K562 (cell line): ENCODE data around the gene TGFBR2.

Experiments used
- EP300 ChIP-seq: IDR thresholded peaks from 2 replicates; pipeline ENCODE4 v1.6.1; 2012; ENCODE audit warnings: low read length, improper control_type of control experiment
- HLTF ChIP-seq: fragments of 450-650 bp; IDR thresholded peaks from 2 replicates; pipeline ENCODE4 v1.6.1; 2016
- ILK ChIP-seq: fragments of 450-650 bp; IDR thresholded peaks from 2 replicates; pipeline ENCODE4 v1.6.1; 2016; ENCODE audit warnings: missing genetic modification characterization, low read depth, mild to moderate bottlenecking, missing compliant biosample characterization, moderate library complexity, borderline replicate concordance
- SFPQ ChIP-seq: fragments of 200-400 bp; formaldehyde crosslinking; IDR thresholded peaks from 2 replicates; pipeline ENCODE4 v1.6.1; 2017; ENCODE audit warnings: mild to moderate bottlenecking, low read depth, low read length, moderate library complexity
- ZBTB12 ChIP-seq: fragments of 250-450 bp; sonication (Bioruptor Pico); IDR thresholded peaks from 2 replicates; pipeline ENCODE4 v1.4.0; 2020
- ZNF830 ChIP-seq: fragments of 250-450 bp; sonication (Bioruptor Pico); IDR thresholded peaks from 2 replicates; pipeline ENCODE4 v1.5.0; 2021; ENCODE audit warnings: mild to moderate bottlenecking

- TF ChIP-seq ZBTB12 = no peak
- TF ChIP-seq EP300 = no peak
- TF ChIP-seq ZNF830 = no peak
- TF ChIP-seq ILK (tag) = no peak
- no peak for TF ChIP-seq SFPQ
- TF ChIP-seq HLTF = no peak
Observed at GRCh38 chr3:30610702-30611368, 4.4 kb downstream of the TGFBR2 start.
